AG04450 (cell line): ENCODE measurements around the gene KLHL2. TPM values are rescaled to one million over a fixed set of nuclear protein-coding genes. Genes with fewer than 3 reads are reported as not detected.

ENCODE experiments used
- CTCF ChIA-PET: fragments of 300-600, 350-600 bp; formaldehyde crosslinking; extraction: SDS; loops from one replicate; lab custom pipeline; 2022; ENCODE audit warnings: antibody characterized with exemption, inconsistent platforms; lab: Charles Lee
- POLR2A ChIA-PET: fragments of 350-600 bp; formaldehyde crosslinking; extraction: SDS; loops from one replicate; lab custom pipeline; 2021; ENCODE audit warnings: antibody characterized with exemption, inconsistent platforms; lab: Yijun Ruan, JAX
- DNase-seq: peaks from one replicate; pipeline ENCODE4 v3.0.0-alpha.2; 2011; ENCODE audit warnings: low read depth, low spot score
- H3K27ac ChIP-seq: one replicate; pipeline ENCODE4 v1.5.1; 2012; ENCODE audit warnings: low read depth, low read length, control low read depth
- H3K27me3 ChIP-seq: one replicate; pipeline ENCODE4 v1.6.0; 2012; ENCODE audit warnings: low read length; ENCODE audit not compliant: control insufficient read depth, insufficient read depth
- H3K4me3 ChIP-seq: 2 replicates; pipeline ENCODE4 v1.5.1; 2011; ENCODE audit warnings: mild to moderate bottlenecking, low read depth, low read length, control low read depth
- H3K9me3 ChIP-seq: 2 replicates; pipeline ENCODE4 v1.5.1; 2012; ENCODE audit warnings: low read length; ENCODE audit not compliant: control insufficient read depth, insufficient read depth
- polyA plus RNA-seq: library from polyadenylated mRNA; depleted of rRNA; stranded (reverse); fragments of >200 nt; gene quantifications from 2 replicates; pipeline ENCODE4 v1.2.3, GENCODE V29; 2011
- TF ChIP-seq, protein P1 (sequence below): IDR thresholded peaks from 2 replicates; pipeline ENCODE4 v1.5.1; 2011; ENCODE audit warnings: low read depth, low read length, control low read depth, inconsistent platforms

The KLHL2 gene
- polyA plus RNA-seq, 1 experiment: 16.4 TPM

DNA sequence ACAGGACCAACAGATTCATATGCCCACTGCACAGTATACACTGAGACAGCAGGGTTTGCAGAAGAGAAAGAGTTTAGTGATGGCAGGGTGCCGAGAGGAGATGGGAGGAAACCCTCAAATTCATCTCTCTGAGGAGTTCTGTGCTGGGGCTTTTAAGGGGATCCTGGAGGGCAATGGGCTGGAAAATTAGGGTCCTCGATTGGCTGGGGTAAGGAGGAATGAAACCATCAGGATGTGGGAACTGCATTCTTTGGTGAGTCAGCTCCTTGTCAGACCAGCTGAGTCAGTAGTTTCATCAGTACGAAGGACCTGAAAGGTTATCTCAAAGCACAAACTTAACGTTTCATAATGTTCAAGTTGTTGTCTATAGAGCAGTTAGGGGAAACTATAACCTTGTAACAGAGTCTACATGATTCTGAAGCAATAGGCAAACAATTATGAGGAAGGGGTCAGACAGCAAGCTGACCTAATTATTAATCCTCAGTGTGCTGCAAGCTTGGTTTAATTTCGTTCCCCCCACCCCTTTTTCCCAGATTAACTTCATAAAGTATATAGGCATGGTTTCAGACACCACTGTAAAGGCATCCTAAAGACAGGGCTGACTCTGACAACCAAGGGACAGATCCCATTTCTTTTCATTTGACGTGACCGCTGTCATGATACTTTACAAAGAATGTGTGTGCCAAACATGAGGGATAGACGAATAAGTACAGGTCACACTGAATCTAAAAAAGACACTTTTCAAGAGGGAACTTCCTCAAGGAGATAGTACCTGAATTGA, 118.6 kb downstream of the KLHL2 start:
- CTCF ChIA-PET: interaction anchor here (1.0 to 2.3 kb wide), 2 partner anchors 20 to 213 kb away, joined by 3 to 10 read pairs; partner anchors contain the start of gene TMEM192
- peak; percentile 53 for DNase-seq
- POLR2A ChIA-PET: no interaction called here
- H3K9me3 ChIP-seq: peaks cover 5% of the 10 kb centered on the region
- H3K27me3 ChIP-seq: no peaks in the 10 kb centered on the region
- peak overlapping the region; percentile 92 for H3K27ac ChIP-seq
- TF ChIP-seq, protein P1, sequence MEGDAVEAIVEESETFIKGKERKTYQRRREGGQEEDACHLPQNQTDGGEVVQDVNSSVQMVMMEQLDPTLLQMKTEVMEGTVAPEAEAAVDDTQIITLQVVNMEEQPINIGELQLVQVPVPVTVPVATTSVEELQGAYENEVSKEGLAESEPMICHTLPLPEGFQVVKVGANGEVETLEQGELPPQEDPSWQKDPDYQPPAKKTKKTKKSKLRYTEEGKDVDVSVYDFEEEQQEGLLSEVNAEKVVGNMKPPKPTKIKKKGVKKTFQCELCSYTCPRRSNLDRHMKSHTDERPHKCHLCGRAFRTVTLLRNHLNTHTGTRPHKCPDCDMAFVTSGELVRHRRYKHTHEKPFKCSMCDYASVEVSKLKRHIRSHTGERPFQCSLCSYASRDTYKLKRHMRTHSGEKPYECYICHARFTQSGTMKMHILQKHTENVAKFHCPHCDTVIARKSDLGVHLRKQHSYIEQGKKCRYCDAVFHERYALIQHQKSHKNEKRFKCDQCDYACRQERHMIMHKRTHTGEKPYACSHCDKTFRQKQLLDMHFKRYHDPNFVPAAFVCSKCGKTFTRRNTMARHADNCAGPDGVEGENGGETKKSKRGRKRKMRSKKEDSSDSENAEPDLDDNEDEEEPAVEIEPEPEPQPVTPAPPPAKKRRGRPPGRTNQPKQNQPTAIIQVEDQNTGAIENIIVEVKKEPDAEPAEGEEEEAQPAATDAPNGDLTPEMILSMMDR: no peak
- peak overlapping the region; percentile 70; the same call in 1 of the 2 replicates for H3K4me3 ChIP-seq

DNA sequence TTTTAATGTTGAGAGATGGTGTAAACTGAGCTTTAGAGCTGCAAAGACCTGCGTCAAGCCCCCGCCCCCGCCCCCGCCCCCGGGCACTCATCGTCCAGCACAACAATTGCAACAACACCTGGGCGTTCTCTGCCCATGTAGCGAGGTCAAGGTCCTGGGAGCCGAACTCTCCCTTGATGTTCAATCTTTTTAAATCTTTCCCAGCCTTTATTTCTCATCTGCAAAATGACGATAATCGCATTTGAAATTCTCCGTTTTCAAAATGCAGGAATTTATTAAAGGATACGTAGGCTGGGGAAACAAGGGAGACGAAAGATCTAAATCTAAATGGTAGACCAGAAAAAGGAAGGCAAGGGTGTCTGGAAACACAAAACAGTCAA, 119.5 kb downstream of the KLHL2 start:
- no peak for DNase-seq
- POLR2A ChIA-PET: interaction anchor here (0.9 kb wide), 1 partner anchor 25 kb away, joined by 3 read pairs; no protein-coding TSS in a partner anchor
- Histone ChIP-seq H3K27me3 (no peaks in the 10 kb centered on the region), H3K4me3 (peak overlapping the region; percentile 70), H3K27ac (peak overlapping the region; percentile 74), H3K9me3 (peaks cover 5% of the 10 kb centered on the region)
- CTCF ChIA-PET: interaction anchor here (1.0 to 2.3 kb wide), 6 partner anchors 11 to 214 kb away, joined by 3 to 10 read pairs (median 4); partner anchors contain the start of genes CPE and TMEM192
- TF ChIP-seq, protein P1: no peak

DNA sequence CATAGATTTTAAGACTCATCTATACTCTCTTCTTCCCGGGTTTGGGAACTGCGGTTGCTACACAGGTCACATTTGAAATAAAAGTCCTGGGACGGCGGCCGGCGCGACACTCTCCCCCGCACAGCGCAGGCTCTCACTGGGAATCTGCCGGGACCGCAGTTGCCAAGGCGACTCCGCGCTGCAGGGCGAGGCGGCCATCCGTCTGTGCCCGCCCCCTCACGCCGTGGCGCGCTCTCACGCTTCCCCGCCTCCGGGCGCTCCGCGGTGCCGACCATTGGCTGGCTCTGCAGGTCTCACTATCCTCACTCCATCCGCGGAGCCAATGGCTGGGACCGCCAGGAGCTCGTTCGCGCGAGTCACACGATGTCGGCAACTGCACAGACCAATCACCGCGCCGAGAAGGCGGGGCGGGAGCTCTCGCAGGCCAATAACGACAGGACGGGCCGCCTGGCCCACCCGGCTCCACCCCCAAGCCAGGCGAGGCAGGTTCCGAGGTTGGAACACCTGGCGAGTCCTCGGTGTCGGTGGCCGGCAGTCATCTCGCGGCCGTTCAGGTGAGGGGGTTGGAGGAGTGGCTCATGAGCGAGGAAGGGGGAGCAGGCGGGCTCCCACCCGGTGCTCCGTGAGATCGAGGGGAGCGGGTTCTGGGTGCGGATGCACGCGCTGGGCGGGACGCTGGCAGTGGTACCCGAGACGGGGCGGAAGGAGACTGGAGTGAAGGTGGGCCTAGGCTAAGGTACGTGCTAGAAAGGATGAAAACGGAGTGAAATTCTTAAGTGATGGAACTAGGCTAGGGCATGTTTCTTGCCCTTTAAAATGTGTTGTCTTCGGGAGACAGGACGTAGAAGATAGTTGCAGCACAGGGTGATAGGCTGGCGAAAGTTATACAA, 120.1 kb downstream of the KLHL2 start, which contains the start of gene MSMO1:
Gene MSMO1 (plus strand): TSS at position 459 of the 890 bp plus-strand sequence. CDS start 5,702 bp downstream, outside the sequence.
- ChIA-PET POLR2A (interaction anchor here (0.9 kb wide), 1 partner anchor 26 kb away, joined by 3 read pairs; no protein-coding TSS in a partner anchor), CTCF (interaction anchor here (0.5 to 2.3 kb wide), 8 partner anchors 11 to 215 kb away, joined by 3 to 10 read pairs (median 3); partner anchors contain the start of genes CPE and TMEM192)
- TF ChIP-seq, protein P1: no peak
- DNase-seq: peak; percentile 96
- H3K27ac ChIP-seq: peak within 1 kb of the TSS; percentile 87
- peaks cover 5% of the 10 kb centered on the region for H3K9me3 ChIP-seq
- H3K4me3 ChIP-seq: peak within 1 kb of the TSS; percentile 96
- H3K27me3 ChIP-seq: no peaks in the 10 kb centered on the region

DNA sequence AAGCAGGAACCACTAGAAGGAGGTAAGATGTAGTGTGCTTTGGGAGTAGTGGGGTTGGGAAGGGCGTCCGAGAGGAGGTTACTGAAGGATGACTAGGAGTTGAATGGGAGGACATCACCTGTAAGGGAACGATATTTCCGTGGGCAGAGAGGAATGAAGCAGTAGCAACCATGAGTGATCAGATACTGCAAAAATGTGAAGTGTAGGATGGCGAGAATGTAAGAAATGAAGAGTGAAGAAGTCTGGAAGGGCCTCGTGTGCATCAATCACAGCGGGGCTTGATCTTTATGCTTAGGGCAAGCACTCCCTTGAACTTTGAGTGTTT, 120.7 kb downstream of the KLHL2 start:
- Histone ChIP-seq H3K9me3 (peaks cover 5% of the 10 kb centered on the region), H3K4me3 (peak overlapping the region; percentile 96), H3K27ac (peak overlapping the region; percentile 42), H3K27me3 (no peaks in the 10 kb centered on the region)
- TF ChIP-seq, protein P1: no peak
- DNase-seq: no peak
- CTCF ChIA-PET: interaction anchor here (0.9 to 2.2 kb wide), 2 partner anchors 51 to 197 kb away, joined by 3 to 6 read pairs; partner anchors contain the start of gene CPE
- POLR2A ChIA-PET: no interaction called here
